Keratinocyte (primary cell): ENCODE results near the gene KCNMA1. TPM values are rescaled to one million over a fixed set of nuclear protein-coding genes. Genes with fewer than 3 reads are reported as not detected.

Source experiments
- DNase-seq: peaks from one replicate; pipeline ENCODE4 v3.0.0-alpha.2; 2011; ENCODE audit warnings: low read depth, missing footprints, low spot score
- FAIRE-seq: peaks from 2 replicates; lab custom pipeline; 2011; peaks lifted over from hg19 to GRCh38; lab: Jason Lieb, UNC
- H2AFZ ChIP-seq: 2 replicates; pipeline ENCODE4 v1.6.0; 2012; ENCODE audit warnings: low read length, control low read depth, inconsistent platforms; ENCODE audit not compliant: control insufficient read depth
- H3K27ac ChIP-seq: 2 replicates; pipeline ENCODE4 v1.5.1; 2011; ENCODE audit warnings: low read length; ENCODE audit not compliant: control insufficient read depth, insufficient read depth
- H3K27me3 ChIP-seq: 3 replicates; pipeline ENCODE4 v1.6.0; 2011; ENCODE audit warnings: low read length; ENCODE audit not compliant: control insufficient read depth, insufficient read depth; ENCODE audit errors: extremely low read depth
- H3K36me3 ChIP-seq, 2 experiments: 2 replicates in 1 of 2; 3 replicates in 1 of 2; pipeline ENCODE4 v1.5.1; 2011; ENCODE audit warnings: low read length in 2 of 2, mild to moderate bottlenecking in 1 of 2; ENCODE audit not compliant: control insufficient read depth in 2 of 2, insufficient read depth in 2 of 2; ENCODE audit errors: extremely low read depth in 1 of 2
- H3K4me1 ChIP-seq: 3 replicates; pipeline ENCODE4 v1.5.1; 2011; ENCODE audit warnings: low read length; ENCODE audit not compliant: control insufficient read depth, insufficient read depth; ENCODE audit errors: extremely low read depth
- H3K4me2 ChIP-seq: 3 replicates; pipeline ENCODE4 v1.6.0; 2011; ENCODE audit warnings: low read depth, low read length; ENCODE audit not compliant: control insufficient read depth, insufficient read depth; ENCODE audit errors: extremely low read depth
- H3K4me3 ChIP-seq, 3 experiments: fragments of 200-600 bp in 1 of 3; sonication (generic) in 1 of 3; 2 replicates in 2 of 3; 3 replicates in 1 of 3; pipeline ENCODE4 v1.5.1; 2011 to 2016; ENCODE audit warnings: low read length in 3 of 3, mild to moderate bottlenecking in 3 of 3, control low read depth in 2 of 3, inconsistent platforms in 1 of 3, low read depth in 1 of 3, mixed read lengths in 1 of 3, mixed run types in 1 of 3, moderate library complexity in 1 of 3; ENCODE audit not compliant: control insufficient read depth in 2 of 3, insufficient read depth in 2 of 3; ENCODE audit errors: extremely low read depth in 1 of 3
- H3K79me2 ChIP-seq: 2 replicates; pipeline ENCODE4 v1.6.0; 2012; ENCODE audit warnings: low read length; ENCODE audit not compliant: control insufficient read depth, insufficient read depth
- H3K9ac ChIP-seq: 3 replicates; pipeline ENCODE4 v1.6.0; 2011; ENCODE audit warnings: low read length; ENCODE audit not compliant: control insufficient read depth, insufficient read depth; ENCODE audit errors: extremely low read depth
- H3K9me1 ChIP-seq: 3 replicates; pipeline ENCODE4 v1.6.0; 2011; ENCODE audit warnings: low read length; ENCODE audit not compliant: control insufficient read depth, insufficient read depth; ENCODE audit errors: extremely low read depth
- H3K9me3 ChIP-seq: 2 replicates; pipeline ENCODE4 v1.5.1; 2012; ENCODE audit warnings: low read depth, low read length; ENCODE audit not compliant: control insufficient read depth
- H4K20me1 ChIP-seq: 3 replicates; pipeline ENCODE4 v1.6.0; 2011; ENCODE audit warnings: low read length; ENCODE audit not compliant: control insufficient read depth, insufficient read depth; ENCODE audit errors: extremely low read depth
- EZH2 ChIP-seq: IDR thresholded peaks from one replicate; pipeline ENCODE4 v1.6.1; 2012; ENCODE audit warnings: inconsistent platforms, mild to moderate bottlenecking, low read length, moderate library complexity
- dilution Hi-C: fragments of 300-500 bp; cut with MboI; formaldehyde crosslinking; loops from one replicate; pipeline ENCODE4 v1.7.0; 2020; ENCODE audit warnings: low sequenced_read_pairs; ENCODE audit not compliant: extremely low pct_ligation_motif_present
- polyA plus RNA-seq, 5 experiments: library from polyadenylated mRNA; depleted of rRNA in 3 of 5; stranded (reverse) in 3 of 5; stranded (forward) in 1 of 5; unstranded in 1 of 5; fragments of >200 nt; gene quantifications; 1 replicate in 1 of 5; 2 replicates in 3 of 5; 3 replicates in 1 of 5; pipeline versions ENCODE4 v1.2.1 to v1.2.3, GENCODE V29; 2011 to 2012; ENCODE audit warnings: missing spikeins in 2 of 5, low read depth in 1 of 5, low replicate concordance in 1 of 5
- TF ChIP-seq, protein P1 (sequence below), 3 experiments: IDR thresholded peaks in 1 of 3; conservative IDR thresholded peaks in 1 of 3; optimal IDR thresholded peaks in 1 of 3; 2 replicates in 2 of 3; 3 replicates in 1 of 3; pipeline versions ENCODE3 to v1.5.1; 2011; ENCODE audit warnings: low read length in 3 of 3, mild to moderate bottlenecking in 3 of 3, moderate library complexity in 2 of 3, control low read depth in 1 of 3, inconsistent platforms in 1 of 3; ENCODE audit not compliant: insufficient read depth in 2 of 3; ENCODE audit errors: extremely low read depth in 1 of 3

The KCNMA1 gene
- polyA plus RNA-seq, 1 donor (not counting 4 experiments of a cell fraction or from before 2014, with no cell fraction given): 6.3 TPM

DNA sequence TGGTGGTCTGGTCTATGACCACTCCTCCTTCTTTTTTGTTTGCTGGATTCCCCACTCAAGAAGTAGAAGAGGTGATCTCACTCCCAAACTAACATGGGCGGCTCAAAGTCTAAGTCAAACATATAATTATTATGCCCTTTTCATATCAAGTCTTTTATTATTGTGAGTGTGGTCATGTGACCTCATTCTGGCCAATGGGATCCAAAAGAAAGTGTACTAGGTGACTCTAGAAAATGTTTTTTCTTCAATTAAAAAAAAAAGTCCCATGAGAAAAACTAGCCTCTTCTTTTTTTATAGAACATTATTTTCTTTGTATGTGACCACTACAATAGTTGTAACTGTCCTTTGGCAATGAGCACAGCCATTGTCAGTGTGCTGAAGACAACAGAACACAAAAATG, 772.7 kb downstream of the KCNMA1 start:
- dilution Hi-C loops: no loop called here
- no peak for TF ChIP-seq EZH2
- TF ChIP-seq, protein P1, sequence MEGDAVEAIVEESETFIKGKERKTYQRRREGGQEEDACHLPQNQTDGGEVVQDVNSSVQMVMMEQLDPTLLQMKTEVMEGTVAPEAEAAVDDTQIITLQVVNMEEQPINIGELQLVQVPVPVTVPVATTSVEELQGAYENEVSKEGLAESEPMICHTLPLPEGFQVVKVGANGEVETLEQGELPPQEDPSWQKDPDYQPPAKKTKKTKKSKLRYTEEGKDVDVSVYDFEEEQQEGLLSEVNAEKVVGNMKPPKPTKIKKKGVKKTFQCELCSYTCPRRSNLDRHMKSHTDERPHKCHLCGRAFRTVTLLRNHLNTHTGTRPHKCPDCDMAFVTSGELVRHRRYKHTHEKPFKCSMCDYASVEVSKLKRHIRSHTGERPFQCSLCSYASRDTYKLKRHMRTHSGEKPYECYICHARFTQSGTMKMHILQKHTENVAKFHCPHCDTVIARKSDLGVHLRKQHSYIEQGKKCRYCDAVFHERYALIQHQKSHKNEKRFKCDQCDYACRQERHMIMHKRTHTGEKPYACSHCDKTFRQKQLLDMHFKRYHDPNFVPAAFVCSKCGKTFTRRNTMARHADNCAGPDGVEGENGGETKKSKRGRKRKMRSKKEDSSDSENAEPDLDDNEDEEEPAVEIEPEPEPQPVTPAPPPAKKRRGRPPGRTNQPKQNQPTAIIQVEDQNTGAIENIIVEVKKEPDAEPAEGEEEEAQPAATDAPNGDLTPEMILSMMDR (optimal IDR thresholded peaks at IDR 0.05 in 1 of 3, IDR thresholded peaks at IDR 0.05 in 1 of 3, conservative IDR thresholded peaks at IDR 0.05 in 1 of 3; ENCODE audit: extremely low read depth in 1 of 3, insufficient read depth in 2 of 3, low read length in 3 of 3): no peak
- Histone ChIP-seq H3K9me3 (no peaks in the 10 kb centered on the region), H3K4me2 (no peak overlapping the region), H3K27ac (no peak overlapping the region), H4K20me1 (no peaks in the 10 kb centered on the region), H3K4me3 (no peak overlapping the region), H3K27me3 (no peaks in the 10 kb centered on the region), H3K9me1 (no peaks in the 10 kb centered on the region), H3K79me2 (no peaks in the 10 kb centered on the region), H3K9ac (no peak overlapping the region), H2AFZ (no peak overlapping the region), H3K4me1 (no peaks in the 10 kb centered on the region), H3K36me3 (no peaks in the 10 kb centered on the region)
- DNase-seq (no peak), FAIRE-seq (no peak)

DNA sequence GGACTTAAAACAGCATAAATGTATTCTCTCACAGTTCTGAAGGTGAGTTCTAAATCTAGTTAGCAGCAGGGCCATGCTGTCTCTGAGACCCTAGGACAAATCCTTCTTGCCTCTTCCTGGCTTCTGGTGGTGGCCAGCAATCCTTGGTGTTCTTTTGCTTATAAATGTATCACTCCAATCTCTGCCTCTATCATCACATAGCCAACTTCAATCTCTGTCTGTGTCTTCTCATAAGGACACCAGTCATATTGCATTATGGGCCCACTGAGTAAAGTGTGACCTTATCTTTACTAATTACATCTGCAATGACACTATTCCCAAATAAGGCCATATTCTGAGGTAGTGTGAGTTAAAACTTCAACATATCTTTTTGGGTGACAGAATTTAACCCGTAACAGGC, 778.9 kb downstream of the KCNMA1 start:
- no peak overlapping the region for H3K9ac ChIP-seq
- H3K79me2 ChIP-seq: no peaks in the 10 kb centered on the region
- H4K20me1 ChIP-seq: no peaks in the 10 kb centered on the region
- no peak overlapping the region for H3K27ac ChIP-seq
- H3K9me1 ChIP-seq: no peaks in the 10 kb centered on the region
- FAIRE-seq (no peak), DNase-seq (no peak)
- H2AFZ ChIP-seq: no peak overlapping the region
- no peak overlapping the region for H3K4me3 ChIP-seq
- H3K9me3 ChIP-seq: no peaks in the 10 kb centered on the region
- no peak for TF ChIP-seq EZH2
- TF ChIP-seq, protein P1 (optimal IDR thresholded peaks at IDR 0.05 in 1 of 3, IDR thresholded peaks at IDR 0.05 in 1 of 3, conservative IDR thresholded peaks at IDR 0.05 in 1 of 3; ENCODE audit: extremely low read depth in 1 of 3, insufficient read depth in 2 of 3, low read length in 3 of 3): no peak
- H3K4me1 ChIP-seq: no peaks in the 10 kb centered on the region
- H3K4me2 ChIP-seq: no peak overlapping the region
- H3K36me3 ChIP-seq: no peaks in the 10 kb centered on the region
- dilution Hi-C loops: no loop called here
- H3K27me3 ChIP-seq: no peaks in the 10 kb centered on the region
